ENCODE results near the gene HACD1. TPM values are rescaled to one million over a fixed set of nuclear protein-coding genes. Genes with fewer than 3 reads are reported as not detected.
A peak's percentile ranks its signal among the peaks of the same experiment; 100 is the strongest.

The HACD1 gene
- total and polyA plus RNA-seq, 2 experiments from 2014 or later = 14.8 to 38.8 TPM

DNA sequence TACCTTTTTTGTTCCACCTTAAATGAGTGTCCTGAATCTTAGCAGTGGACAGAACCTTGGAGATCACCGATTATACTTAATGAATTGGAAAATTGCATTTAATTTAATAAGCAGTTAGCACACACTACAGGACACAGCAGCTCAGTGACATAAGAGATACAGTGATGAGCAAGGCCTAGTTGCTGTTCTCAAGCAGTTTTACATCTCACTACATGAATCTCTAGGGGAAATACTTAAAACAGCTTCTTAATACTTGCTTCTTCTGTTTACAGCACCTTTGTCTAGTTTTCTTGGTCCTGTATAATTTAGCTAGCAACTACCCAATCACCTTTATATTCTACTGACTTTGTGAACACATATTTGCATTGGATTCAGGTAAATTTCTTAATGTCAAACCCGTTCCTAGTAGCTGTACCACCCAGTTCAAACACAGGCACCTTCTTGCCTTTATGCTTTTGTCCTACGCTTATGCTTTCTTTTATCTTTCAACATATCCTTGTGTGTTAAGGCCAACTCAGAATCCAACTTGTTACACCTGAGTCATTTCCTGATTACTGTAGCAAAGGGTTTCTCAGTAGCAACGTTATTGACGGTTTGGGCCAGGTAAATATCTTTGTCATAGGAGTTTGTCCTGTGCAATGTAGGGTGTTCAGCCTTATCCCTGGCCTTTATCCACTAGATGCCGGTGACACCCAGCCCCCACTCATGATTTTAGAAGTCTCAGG lies 28.6 kb upstream of the HACD1 start:
- peak overlapping the region; percentile 47 for H3K27ac ChIP-seq
- H3K9me2 ChIP-seq (replicated peaks; ENCODE audit: insufficient read depth) = no peaks in the 10 kb centered on the region
- H3K36me3 ChIP-seq (replicated peaks; ENCODE audit: insufficient read depth, low read depth) = no peaks in the 10 kb centered on the region
- 59% methylated on average over 6 of the region's 6 CpGs for WGBS (ENCODE audit: low lambda C conversion rate, missing lambda C conversion rate)
- no peaks in the 10 kb centered on the region for H3K9me3 ChIP-seq (ENCODE audit: low read depth)
- DNase-seq (ENCODE audit: low spot score) = peak; percentile 20
- no peaks in the 10 kb centered on the region for H3K27me3 ChIP-seq
- TF ChIP-seq CTCF (IDR thresholded peaks at IDR 0.05; ENCODE audit: poor library complexity) = no peak
- no peak for TF ChIP-seq EZH2 (IDR thresholded peaks at IDR 0.05; ENCODE audit: borderline replicate concordance)
- no peak for TF ChIP-seq EZH2phosphoT487 (IDR thresholded peaks at IDR 0.05; ENCODE audit: low read depth, severe bottlenecking, unreplicated experiment)
- peak overlapping the region; percentile 86 for H3K4me2 ChIP-seq
- no peak overlapping the region for H3K4me3 ChIP-seq
- no peak overlapping the region for H2AFZ ChIP-seq
- H3K4me1 ChIP-seq (ENCODE audit: insufficient read depth) = peaks cover 18% of the 10 kb centered on the region
- H3K79me2 ChIP-seq = peaks cover 79% of the 10 kb centered on the region
- peaks cover 3% of the 10 kb centered on the region for H4K20me1 ChIP-seq (ENCODE audit: insufficient read depth, poor library complexity, severe bottlenecking)

DNA sequence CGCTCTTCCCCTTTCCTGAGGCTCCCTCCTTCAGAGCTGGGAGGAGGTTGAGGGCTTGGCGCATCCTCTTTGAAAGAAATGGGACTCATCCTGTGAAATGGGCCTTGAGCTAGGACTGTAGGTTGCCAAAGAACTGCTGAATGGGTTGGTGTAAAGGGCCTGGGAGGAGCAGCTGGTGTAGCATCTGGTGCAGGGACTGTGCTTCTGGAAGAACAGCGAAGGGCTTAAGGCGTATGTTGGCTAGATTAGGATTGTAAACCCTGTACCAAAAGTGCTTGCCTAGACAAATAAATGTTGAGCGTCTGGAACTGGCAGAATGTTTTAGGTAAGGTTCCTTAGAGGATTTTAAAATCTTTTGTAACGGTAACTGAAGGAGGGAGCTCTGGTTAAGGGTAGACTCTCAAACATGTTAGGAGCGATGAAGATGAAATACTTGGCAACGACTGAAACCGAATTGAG lies 27.3 kb upstream of the HACD1 start:
- WGBS (ENCODE audit: low lambda C conversion rate, missing lambda C conversion rate) = 3% methylated on average over 9 of the region's 9 CpGs
- peak; percentile 46 for DNase-seq (ENCODE audit: low spot score)
- Histone ChIP-seq H3K27me3 (no peaks in the 10 kb centered on the region), H3K4me2 (peak overlapping the region; percentile 86), H4K20me1 (ENCODE audit: insufficient read depth, poor library complexity, severe bottlenecking) (peaks cover 3% of the 10 kb centered on the region), H3K36me3 (replicated peaks; ENCODE audit: insufficient read depth, low read depth) (no peaks in the 10 kb centered on the region), H3K9me3 (ENCODE audit: low read depth) (no peaks in the 10 kb centered on the region), H3K27ac (peak overlapping the region; percentile 96), H3K4me1 (ENCODE audit: insufficient read depth) (peaks cover 18% of the 10 kb centered on the region), H3K79me2 (peaks cover 68% of the 10 kb centered on the region), H3K9me2 (replicated peaks; ENCODE audit: insufficient read depth) (no peaks in the 10 kb centered on the region), H2AFZ (peak overlapping the region; percentile 40), H3K4me3 (peak overlapping the region; percentile 71)
- TF ChIP-seq EZH2 (IDR thresholded peaks at IDR 0.05; ENCODE audit: borderline replicate concordance) (no peak), CTCF (IDR thresholded peaks at IDR 0.05; ENCODE audit: poor library complexity) (no peak), EZH2phosphoT487 (IDR thresholded peaks at IDR 0.05; ENCODE audit: low read depth, severe bottlenecking, unreplicated experiment) (no peak)

DNA sequence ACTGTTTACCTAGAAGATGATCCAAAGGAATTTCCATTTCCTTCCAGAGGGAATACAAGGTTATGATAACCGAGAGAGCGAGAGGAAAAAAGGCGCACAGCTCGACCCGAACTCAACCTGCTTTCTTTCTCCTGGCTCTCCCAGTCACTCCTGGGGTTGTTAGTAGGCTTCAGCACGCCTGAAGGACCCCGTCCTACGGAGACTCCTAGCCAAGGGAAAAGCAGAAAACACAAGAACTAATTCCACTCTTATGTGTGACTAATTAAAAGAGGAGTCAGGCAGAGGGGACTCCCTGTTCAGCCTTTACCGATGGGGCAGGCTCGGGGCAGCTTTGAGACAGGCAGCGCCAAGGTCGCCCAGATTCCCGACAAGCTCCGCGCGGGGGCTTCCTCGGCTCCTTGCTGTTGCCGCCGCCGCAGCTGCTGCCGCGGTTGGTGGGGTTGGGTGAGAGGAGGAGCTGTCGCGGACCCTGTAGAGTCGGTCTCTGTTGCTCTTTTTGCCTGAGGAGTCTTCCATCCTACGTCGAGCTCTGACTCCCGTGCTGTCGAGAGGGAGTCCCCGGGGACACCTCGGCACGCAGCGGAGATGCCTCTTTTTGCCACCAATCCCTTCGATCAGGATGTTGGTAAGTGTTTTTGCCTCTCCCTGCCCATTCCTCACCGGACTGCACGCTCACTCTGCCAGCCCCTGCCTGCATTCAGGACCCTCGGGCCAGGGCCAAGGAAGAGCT lies 26.7 kb upstream of the HACD1 start, which contains the start of gene STAM:
TSS of gene STAM (plus strand) at position 397 of the 730 bp plus-strand sequence. CDS start at position 586, 189 bp downstream.
- no peaks in the 10 kb centered on the region for H3K36me3 ChIP-seq (replicated peaks; ENCODE audit: insufficient read depth, low read depth)
- peak within 1 kb of the TSS; percentile 40 for H2AFZ ChIP-seq
- under 1% methylated on average over 37 of the region's 37 CpGs for WGBS (ENCODE audit: low lambda C conversion rate, missing lambda C conversion rate)
- TF ChIP-seq EZH2phosphoT487 (IDR thresholded peaks at IDR 0.05; ENCODE audit: low read depth, severe bottlenecking, unreplicated experiment) (no peak), EZH2 (IDR thresholded peaks at IDR 0.05; ENCODE audit: borderline replicate concordance) (no peak), CTCF (IDR thresholded peaks at IDR 0.05; ENCODE audit: poor library complexity) (no peak)
- no peaks in the 10 kb centered on the region for H3K9me2 ChIP-seq (replicated peaks; ENCODE audit: insufficient read depth)
- peak; percentile 95 for DNase-seq (ENCODE audit: low spot score)
- peak within 1 kb of the TSS; percentile 71 for H3K4me3 ChIP-seq
- H3K79me2 ChIP-seq = peaks cover 62% of the 10 kb centered on the region
- peaks cover 3% of the 10 kb centered on the region for H4K20me1 ChIP-seq (ENCODE audit: insufficient read depth, poor library complexity, severe bottlenecking)
- peaks cover 18% of the 10 kb centered on the region for H3K4me1 ChIP-seq (ENCODE audit: insufficient read depth)
- peak within 1 kb of the TSS; percentile 86 for H3K4me2 ChIP-seq
- no peaks in the 10 kb centered on the region for H3K9me3 ChIP-seq (ENCODE audit: low read depth)
- H3K27ac ChIP-seq = peak within 1 kb of the TSS; percentile 96
- no peaks in the 10 kb centered on the region for H3K27me3 ChIP-seq
